Measurements from ENCODE around the gene ACAP2. TPM values are rescaled to one million over a fixed set of nuclear protein-coding genes. Genes with fewer than 3 reads are reported as not detected.
A peak's percentile ranks its signal among the peaks of the same experiment; 100 is the strongest.
"Not testable (repeated sequence)": the region's sequence is repeated elsewhere in the genome, so short reads cannot be mapped to it uniquely, and the experiment has no call there.

ACAP2 gene, protein sequence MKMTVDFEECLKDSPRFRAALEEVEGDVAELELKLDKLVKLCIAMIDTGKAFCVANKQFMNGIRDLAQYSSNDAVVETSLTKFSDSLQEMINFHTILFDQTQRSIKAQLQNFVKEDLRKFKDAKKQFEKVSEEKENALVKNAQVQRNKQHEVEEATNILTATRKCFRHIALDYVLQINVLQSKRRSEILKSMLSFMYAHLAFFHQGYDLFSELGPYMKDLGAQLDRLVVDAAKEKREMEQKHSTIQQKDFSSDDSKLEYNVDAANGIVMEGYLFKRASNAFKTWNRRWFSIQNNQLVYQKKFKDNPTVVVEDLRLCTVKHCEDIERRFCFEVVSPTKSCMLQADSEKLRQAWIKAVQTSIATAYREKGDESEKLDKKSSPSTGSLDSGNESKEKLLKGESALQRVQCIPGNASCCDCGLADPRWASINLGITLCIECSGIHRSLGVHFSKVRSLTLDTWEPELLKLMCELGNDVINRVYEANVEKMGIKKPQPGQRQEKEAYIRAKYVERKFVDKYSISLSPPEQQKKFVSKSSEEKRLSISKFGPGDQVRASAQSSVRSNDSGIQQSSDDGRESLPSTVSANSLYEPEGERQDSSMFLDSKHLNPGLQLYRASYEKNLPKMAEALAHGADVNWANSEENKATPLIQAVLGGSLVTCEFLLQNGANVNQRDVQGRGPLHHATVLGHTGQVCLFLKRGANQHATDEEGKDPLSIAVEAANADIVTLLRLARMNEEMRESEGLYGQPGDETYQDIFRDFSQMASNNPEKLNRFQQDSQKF
- 29.9 and 35.4 TPM in 2 replicates for total RNA-seq (2014; rRNA removed; shearing (Covaris generic))

DNA sequence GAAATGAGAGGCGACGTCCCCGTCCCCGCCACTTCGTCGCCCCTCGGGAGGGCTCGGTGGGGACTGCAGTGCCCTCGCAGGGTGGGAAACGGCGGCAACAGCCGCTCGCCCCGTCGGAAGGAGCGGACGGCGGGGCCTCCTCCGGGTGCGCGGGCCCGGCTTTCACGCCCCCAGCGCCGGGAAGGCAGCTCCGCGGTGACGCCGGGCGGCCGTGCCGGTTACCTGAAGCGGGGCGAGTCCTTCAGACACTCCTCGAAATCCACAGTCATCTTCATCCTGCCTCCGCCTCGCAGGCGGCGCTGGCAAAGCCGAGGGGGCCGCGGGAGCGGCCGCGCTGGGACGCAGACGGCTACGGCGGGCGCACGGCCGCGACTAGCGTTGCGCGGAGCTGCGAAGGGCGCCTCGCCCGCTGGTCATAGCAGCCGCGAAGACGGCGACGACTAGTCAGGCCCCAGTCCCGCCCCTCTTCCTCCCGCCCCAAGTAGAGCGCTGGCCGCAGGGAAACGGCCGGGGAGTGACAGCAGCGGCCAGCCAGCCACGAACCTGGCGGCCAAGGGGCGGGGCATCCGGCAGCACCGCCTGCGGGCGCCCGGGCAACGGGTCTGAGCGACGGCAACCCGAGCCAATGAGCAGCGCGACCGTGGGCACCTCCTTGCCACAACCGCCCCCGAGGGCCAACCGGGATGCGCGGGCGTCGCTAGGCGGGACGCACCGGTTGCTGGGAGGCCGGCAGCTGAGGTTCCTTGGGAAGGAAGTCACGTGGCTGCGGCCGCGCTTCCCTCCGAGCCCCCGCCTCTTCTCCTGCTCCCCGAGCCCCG, at the start of gene ACAP2:
Gene ACAP2 (minus strand): TSS at position 448 of the 818 bp plus-strand sequence. CDS start 173 bp downstream, at position 275.
- 0 out of 2 replicates have a peak, but pooled peaks cover 3% of the 10 kb centered on the region for H3K4me1 ChIP-seq
- DNase-seq: peak; percentile 97 to 98

DNA sequence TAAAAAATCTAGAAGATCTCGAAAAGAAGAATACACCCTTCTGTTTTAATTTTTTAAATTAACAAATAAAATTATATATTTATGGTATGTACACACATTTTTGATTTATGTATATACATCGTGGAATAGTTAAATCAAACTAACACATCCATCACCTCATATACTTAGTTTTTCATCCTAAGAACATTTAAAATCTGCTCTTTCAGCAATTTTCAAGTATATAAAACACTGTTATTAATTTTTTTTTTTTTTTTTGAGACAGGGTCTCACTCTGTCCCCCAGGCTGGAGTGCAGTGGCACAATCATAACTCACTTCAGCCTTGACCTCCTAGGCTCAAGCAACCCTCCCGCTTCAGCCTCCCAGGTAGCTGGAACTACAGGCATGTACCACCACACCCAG, 32.8 kb upstream of the ACAP2 start:
- Histone ChIP-seq H3K4me3 (no peak overlapping the region), H3K9me3 (replicated peaks) (no peaks in the 10 kb centered on the region), H3K36me3 (no peaks in the 10 kb centered on the region), H3K27ac (no peak overlapping the region), H3K27me3 (no peaks in the 10 kb centered on the region), H3K4me1 (no peaks in the 10 kb centered on the region)
- no peak for DNase-seq

More for the DNA sequence above, at the start of gene ACAP2:
- Histone ChIP-seq H3K27ac (peak within 1 kb of the TSS; percentile 53), H3K4me3 (peak within 1 kb of the TSS; percentile 86), H3K9me3 (replicated peaks) (no peaks in the 10 kb centered on the region), H3K27me3 (no peaks in the 10 kb centered on the region), H3K36me3 (no peaks in the 10 kb centered on the region)

DNA sequence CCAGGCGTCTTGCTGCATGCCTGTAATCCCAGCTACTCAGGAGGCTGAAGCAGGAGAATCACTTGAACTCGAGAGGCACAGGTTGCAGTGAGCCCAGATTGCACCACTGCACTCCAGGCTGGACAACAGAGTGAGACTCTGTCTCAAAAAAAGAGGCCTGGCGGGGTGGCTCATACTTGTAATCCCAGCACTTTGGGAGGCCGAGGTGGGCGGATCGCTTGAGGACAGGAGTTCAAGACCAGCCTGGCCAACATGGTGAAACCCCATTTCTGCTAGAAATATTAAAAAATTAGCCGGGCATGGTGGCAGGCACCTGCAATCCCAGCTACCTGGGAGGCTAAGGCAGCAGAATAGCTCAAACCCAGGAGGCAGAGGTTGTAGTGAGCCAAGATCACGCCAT, 32.3 kb upstream of the ACAP2 start:
- H3K36me3 ChIP-seq; H3K27me3 ChIP-seq; H3K27ac ChIP-seq; H3K4me3 ChIP-seq; H3K9me3 ChIP-seq (replicated peaks); DNase-seq; H3K4me1 ChIP-seq: not testable (repeated sequence)

DNA sequence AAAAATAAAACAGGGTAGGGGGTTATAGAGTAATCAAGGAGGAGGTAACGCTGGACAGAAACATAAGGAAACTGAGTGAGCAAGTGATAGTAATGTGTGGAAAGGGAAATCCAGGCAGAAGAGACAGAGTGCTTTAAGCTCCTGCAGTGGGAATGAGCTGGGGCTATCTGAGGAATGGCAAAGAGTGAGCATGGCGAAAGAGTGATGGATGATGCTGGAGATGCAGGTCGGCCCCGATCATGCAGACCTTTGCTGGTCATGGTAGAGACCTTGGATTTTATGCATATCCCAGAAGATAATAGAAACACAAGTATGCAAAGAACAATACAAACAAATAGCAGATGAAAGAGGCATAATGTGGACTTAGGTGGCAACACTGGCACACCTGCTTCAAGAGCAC, 26.0 kb upstream of the ACAP2 start:
- Histone ChIP-seq H3K4me3 (no peak overlapping the region), H3K27ac (no peak overlapping the region), H3K36me3 (no peaks in the 10 kb centered on the region), H3K27me3 (no peaks in the 10 kb centered on the region), H3K9me3 (replicated peaks) (peaks cover 5% of the 10 kb centered on the region; the same call in 1 of the 2 replicates), H3K4me1 (no peaks in the 10 kb centered on the region)
- DNase-seq: no peak

DNA sequence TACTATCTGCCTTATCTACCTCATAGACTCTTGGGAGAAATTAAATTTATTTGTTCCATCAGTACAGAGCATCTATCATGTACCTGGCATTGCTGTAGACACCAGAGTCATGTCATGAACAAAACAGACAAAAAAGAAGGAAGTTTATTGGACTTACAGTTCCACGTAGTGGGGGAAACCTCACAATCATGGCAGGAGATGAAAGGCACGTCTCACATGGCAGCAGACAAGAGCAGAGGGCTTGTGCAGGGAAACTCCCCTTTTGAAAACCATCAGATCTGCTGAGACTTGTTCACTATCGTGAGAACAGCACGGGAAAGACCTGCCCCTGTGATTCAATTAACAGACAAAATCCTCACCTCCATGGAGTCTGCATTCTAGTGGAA, 25.6 kb upstream of the ACAP2 start:
- H3K27me3 ChIP-seq: no peaks in the 10 kb centered on the region
- H3K27ac ChIP-seq: no peak overlapping the region
- H3K4me3 ChIP-seq: no peak overlapping the region
- no peak for DNase-seq
- no peaks in the 10 kb centered on the region for H3K4me1 ChIP-seq
- no peaks in the 10 kb centered on the region for H3K36me3 ChIP-seq
- peaks cover 5% of the 10 kb centered on the region; the same call in 1 of the 2 replicates for H3K9me3 ChIP-seq (replicated peaks)

DNA sequence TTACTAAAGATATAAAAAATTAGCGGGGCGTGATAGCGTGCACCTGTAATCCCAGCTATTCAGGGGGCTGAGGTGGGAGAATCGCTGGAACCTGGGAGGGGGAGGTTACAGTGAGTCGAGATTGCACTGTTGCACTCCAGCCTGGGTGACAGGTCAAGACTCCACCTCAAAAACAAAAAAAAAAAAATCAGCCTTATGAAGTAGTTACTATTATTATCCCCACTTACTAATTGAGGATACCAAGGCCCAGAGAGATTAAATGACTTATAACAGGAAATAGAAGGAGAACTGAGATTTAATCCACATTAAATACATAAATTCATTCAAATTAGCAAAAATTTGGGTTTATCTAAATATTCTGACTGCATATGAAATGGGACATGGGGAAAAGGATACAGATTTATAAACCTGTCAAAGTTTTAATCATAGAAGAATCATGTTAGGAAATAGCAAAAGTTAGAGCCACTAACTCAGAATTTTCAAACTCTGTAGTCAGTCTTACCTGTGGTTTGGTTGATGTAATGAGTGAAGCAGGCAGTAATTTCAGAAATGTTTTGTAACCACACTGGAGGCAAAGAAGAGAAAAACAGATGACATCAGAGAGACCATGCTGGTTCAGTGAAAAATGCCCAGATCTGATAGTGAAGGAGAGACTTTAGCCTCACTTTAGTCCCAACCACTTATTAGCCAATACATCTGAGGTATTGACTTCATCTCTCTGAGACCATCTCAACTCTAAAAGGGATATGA, 25.0 kb upstream of the ACAP2 start:
- Histone ChIP-seq H3K27ac (no peak overlapping the region), H3K36me3 (no peaks in the 10 kb centered on the region), H3K4me3 (no peak overlapping the region), H3K9me3 (replicated peaks) (peaks cover 5% of the 10 kb centered on the region; the same call in 1 of the 2 replicates), H3K4me1 (no peaks in the 10 kb centered on the region), H3K27me3 (no peaks in the 10 kb centered on the region)
- DNase-seq: no peak

DNA sequence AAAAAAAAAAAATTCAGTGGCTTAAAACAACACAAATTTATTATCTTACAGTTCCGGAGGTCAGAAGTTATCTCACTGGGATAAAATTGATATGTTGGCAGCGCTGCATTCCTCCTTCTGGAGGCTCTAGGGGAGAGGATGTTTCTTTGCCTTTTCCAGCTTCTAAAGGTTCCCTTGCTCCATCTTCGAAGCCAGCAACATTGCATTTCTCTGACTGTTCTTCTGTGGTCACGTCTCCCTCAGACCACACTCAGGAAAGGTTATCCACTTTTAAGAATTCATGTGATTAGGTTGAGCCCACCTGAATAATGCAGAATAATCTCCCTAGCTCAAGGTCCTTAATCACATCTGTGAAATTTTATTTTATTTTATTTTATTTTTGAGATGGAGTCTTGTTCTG, 23.4 kb upstream of the ACAP2 start:
- no peaks in the 10 kb centered on the region for H3K27me3 ChIP-seq
- no peak overlapping the region for H3K27ac ChIP-seq
- H3K9me3 ChIP-seq (replicated peaks): peaks cover 5% of the 10 kb centered on the region; the same call in 1 of the 2 replicates
- H3K4me1 ChIP-seq: no peaks in the 10 kb centered on the region
- H3K36me3 ChIP-seq: no peaks in the 10 kb centered on the region
- no peak overlapping the region for H3K4me3 ChIP-seq
- DNase-seq: no peak

DNA sequence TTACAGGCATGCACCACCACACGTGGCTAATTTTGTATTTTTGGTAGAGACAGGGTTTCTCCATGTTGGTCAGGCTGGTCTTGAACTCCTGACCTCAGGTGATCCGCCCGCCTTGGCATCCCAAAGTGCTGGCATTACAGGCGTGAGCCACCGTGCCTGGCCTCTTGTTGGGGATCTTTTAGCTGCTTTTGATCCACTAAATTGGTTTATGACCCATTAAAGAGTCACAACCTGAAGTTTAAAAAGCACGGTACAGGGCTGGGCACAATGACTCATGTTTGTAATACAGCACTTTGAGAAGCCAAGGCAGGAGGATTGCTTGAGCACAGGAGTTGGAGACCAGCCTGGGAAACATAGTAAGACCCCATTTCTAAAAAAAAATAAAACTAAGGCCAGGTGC, 20.1 kb upstream of the ACAP2 start:
- H3K4me1 ChIP-seq; H3K4me3 ChIP-seq; H3K36me3 ChIP-seq; H3K9me3 ChIP-seq (replicated peaks); H3K27me3 ChIP-seq; H3K27ac ChIP-seq; DNase-seq: not testable (repeated sequence)

DNA sequence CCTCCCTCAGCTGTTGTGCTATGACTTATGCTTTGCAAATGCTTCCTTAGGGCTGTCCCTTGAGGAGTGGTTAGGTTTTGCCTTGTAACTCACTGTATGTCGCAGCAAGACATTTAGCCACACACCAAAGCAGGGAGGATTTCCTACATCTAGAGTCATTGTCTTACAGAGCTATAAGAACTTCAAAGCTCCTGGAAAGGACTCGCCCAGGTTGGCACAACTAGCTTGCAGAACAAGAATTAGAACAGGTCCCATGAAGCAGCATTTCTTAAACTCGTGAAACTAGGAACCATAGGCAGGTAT, 19.4 kb upstream of the ACAP2 start:
- no peaks in the 10 kb centered on the region for H3K9me3 ChIP-seq (replicated peaks)
- H3K27ac ChIP-seq: no peak overlapping the region
- H3K4me1 ChIP-seq: no peaks in the 10 kb centered on the region
- H3K4me3 ChIP-seq: no peak overlapping the region
- H3K36me3 ChIP-seq: no peaks in the 10 kb centered on the region
- no peaks in the 10 kb centered on the region for H3K27me3 ChIP-seq
- DNase-seq: no peak

DNA sequence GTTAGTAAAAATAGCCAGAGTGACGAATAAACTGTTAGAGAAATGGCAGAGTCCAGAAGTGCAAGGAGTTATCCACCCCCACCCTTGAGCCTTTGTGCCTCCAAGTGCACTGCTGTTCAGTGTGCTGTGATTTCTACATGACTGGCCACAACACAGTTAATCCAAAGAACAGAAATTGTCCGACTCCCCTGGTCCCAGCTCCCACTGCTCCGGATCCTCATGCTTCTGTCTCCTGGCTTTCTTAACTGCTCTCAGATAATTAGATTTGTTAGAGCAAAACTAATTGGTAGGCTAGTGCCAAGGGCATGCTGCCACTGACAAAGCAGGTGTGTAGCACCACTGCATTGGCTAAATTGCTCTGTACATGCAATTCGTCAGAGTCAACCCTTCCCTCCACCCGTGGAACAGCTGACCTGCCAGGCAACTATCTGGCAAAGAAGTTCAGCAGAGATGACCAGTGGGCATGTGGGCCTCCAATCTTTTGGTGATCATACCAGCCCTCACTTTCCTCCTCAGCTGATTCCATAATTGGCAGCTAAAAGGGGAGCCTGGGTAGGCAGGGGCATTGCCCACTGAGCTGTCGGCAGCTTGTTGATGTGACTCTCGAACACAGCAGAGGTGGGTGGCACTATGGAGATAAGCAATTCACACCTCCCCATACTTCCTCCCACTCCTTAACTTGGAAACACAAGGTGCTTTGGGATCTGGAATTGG, 18.9 kb upstream of the ACAP2 start:
- Histone ChIP-seq H3K4me1 (no peaks in the 10 kb centered on the region), H3K27me3 (no peaks in the 10 kb centered on the region), H3K9me3 (replicated peaks) (no peaks in the 10 kb centered on the region), H3K4me3 (no peak overlapping the region), H3K36me3 (no peaks in the 10 kb centered on the region), H3K27ac (no peak overlapping the region)
- no peak for DNase-seq

DNA sequence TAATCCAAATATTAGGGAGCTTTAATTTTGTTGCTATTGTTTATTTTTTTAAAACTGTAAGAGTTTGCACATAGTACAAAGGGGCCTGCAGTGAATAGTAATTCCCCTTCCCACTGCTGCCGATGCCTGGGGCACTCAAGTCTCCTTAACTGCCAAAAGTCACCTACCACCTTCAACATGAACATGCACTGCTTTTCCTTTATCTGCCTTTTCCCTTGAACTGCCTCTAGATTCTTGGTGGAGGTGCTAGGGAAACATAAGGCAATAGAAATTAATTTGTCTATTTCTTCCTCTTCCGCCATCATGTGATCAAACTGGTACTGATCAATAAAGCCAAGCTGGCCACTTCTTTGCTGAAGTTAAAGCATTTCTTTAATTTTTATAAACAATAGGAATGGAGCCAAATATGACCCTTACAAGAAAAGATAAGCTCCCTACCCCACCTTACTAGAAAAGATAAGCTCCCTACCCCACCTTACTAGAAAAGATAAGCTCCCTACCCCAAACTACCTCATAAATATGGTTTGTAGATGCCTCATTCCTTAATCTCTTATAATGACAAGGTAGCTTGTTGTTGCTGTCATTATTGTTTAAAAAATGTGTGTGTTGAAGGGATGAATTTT, 17.4 kb upstream of the ACAP2 start:
- no peak for DNase-seq
- Histone ChIP-seq H3K27me3 (no peaks in the 10 kb centered on the region), H3K27ac (no peak overlapping the region), H3K36me3 (no peaks in the 10 kb centered on the region), H3K9me3 (replicated peaks) (no peaks in the 10 kb centered on the region), H3K4me1 (no peaks in the 10 kb centered on the region), H3K4me3 (no peak overlapping the region)

DNA sequence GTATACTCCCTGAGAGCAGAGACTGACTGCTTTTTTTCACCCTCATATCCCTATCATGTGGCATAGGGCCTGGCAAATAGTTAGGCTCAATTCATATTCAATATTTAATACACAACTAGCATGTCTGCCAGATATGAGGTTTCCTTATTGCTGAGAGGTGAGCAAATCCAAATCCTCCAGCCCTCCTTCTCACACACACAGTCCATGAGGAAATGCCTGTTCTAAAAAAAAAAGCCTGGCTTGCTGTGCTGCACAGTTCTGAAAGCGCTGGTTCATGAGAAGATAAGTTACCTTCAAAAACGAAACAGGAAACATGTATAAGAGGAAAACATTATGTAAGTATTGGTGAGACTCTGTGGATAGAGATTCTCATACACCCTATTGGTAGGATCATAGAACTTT, 15.5 kb upstream of the ACAP2 start:
- Histone ChIP-seq H3K27ac (no peak overlapping the region), H3K9me3 (replicated peaks) (no peaks in the 10 kb centered on the region), H3K4me1 (no peaks in the 10 kb centered on the region), H3K27me3 (no peaks in the 10 kb centered on the region), H3K4me3 (no peak overlapping the region), H3K36me3 (no peaks in the 10 kb centered on the region)
- DNase-seq: no peak

DNA sequence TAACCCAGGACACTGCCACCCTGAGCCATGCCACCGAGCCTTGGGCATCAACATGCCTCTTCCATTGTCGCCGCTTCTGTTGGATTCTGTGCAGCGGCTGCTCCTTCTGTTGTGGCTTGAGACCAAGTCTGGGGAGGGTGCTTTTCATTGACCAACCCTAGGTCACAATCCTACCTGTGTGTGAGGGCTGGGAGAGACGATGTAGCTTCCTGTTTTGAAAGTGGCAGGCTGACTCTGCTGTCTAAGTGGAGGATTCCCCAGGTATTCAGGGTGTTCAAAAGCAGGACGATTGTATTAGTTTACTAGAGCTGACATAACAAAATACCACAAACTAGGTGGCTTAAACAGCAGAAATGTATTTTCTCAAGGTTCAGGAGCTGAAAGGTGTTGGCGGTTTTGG, 13.0 kb upstream of the ACAP2 start:
- H3K27ac ChIP-seq: no peak overlapping the region
- H3K4me1 ChIP-seq: peaks cover 5% of the 10 kb centered on the region; the same call in 1 of the 2 replicates
- no peak for DNase-seq
- H3K27me3 ChIP-seq: no peaks in the 10 kb centered on the region
- H3K9me3 ChIP-seq (replicated peaks): no peaks in the 10 kb centered on the region
- H3K36me3 ChIP-seq: no peaks in the 10 kb centered on the region
- H3K4me3 ChIP-seq: no peak overlapping the region
